Stomach (tissue), 9 donors: ENCODE results near the gene PTCD1. TPM values are rescaled to one million over a fixed set of nuclear protein-coding genes. Genes with fewer than 3 reads are reported as not detected.
"Not testable (repeated sequence)": the region's sequence is repeated elsewhere in the genome, so short reads cannot be mapped to it uniquely, and the experiment has no call there.

Source experiments
- DNase-seq, 2 donors: peaks; one replicate each; pipeline versions ENCODE4 v3.0.0 to v3.0.0-alpha.2; 2013 to 2019
- H3K27ac ChIP-seq, 5 donors: fragments of 200-600 bp in 4 of 5; sonication (generic) in 4 of 5; one replicate each; pipeline ENCODE4 v1.5.1; 2013 to 2019; ENCODE audit warnings: mild to moderate bottlenecking in 1 of 5, moderate library complexity in 1 of 5
- H3K27me3 ChIP-seq, 3 donors: fragments of 200-600 bp; sonication (generic); one replicate each; pipeline ENCODE4 v1.5.1; 2017 to 2019; ENCODE audit warnings: mixed run types in 1 of 3
- H3K36me3 ChIP-seq, 4 donors: fragments of 200-600 bp; sonication (generic); 1 replicate in 3 of 4; 2 replicates in 1 of 4; pipeline ENCODE4 v1.5.1; 2016 to 2019
- H3K4me1 ChIP-seq, 4 donors: fragments of 200-600 bp; sonication (generic); one replicate each; pipeline ENCODE4 v1.5.1; 2016 to 2019
- H3K4me3 ChIP-seq, 4 donors: fragments of 200-600 bp; sonication (generic) in 3 of 4; one replicate each; pipeline ENCODE4 v1.5.1; 2016 to 2019; ENCODE audit warnings: mild to moderate bottlenecking in 1 of 4
- H3K9me3 ChIP-seq, 4 donors: fragments of 200-600 bp; sonication (generic); one replicate each; pipeline ENCODE4 v1.5.1; 2016 to 2019
- CTCF ChIP-seq, 7 experiments: fragments of 450-650 bp in 4 of 7; fragments of 200-600 bp in 3 of 7; sonication (generic) in 3 of 7; IDR thresholded peaks; one replicate each; pipeline ENCODE4 v1.5.1; 2016 to 2019; ENCODE audit warnings: antibody characterized with exemption in 7 of 7, control low read depth in 2 of 7, mild to moderate bottlenecking in 1 of 7
- EP300 ChIP-seq: sonication (generic); formaldehyde crosslinking; IDR thresholded peaks from one replicate; pipeline ENCODE4 v1.6.1; 2017; ENCODE audit warnings: antibody characterized with exemption
- POLR2A ChIP-seq, 4 donors: fragments of 450-650 bp; IDR thresholded peaks; one replicate each; pipeline ENCODE4 v1.6.1; 2016; ENCODE audit warnings: antibody characterized with exemption in 4 of 4, control low read depth in 2 of 4, mild to moderate bottlenecking in 1 of 4, moderate library complexity in 1 of 4
- POLR2AphosphoS5 ChIP-seq, 3 donors: sonication (generic); formaldehyde crosslinking; IDR thresholded peaks; one replicate each; pipeline ENCODE4 v1.6.1; 2016; ENCODE audit warnings: antibody characterized with exemption in 3 of 3
- WGBS, 5 donors: extraction: QIAGEN DNeasy Blood & Tissue Kit in 3 of 5; methylation state at CpG; one replicate each; pipeline versions ENCODE4 v1.1.5 to v1.1.7; 2013 to 2018; 5-methylcytosine and 5-hydroxymethylcytosine counted together
- intact Hi-C: fragments of 100-400 bp; cut with DNase I; formaldehyde crosslinking; loops from one replicate; pipeline ENCODE4 v1.15.1; 2023; ENCODE audit warnings: low total_unique reads
- polyA plus RNA-seq, 3 donors: library from polyadenylated mRNA; stranded (reverse); fragments of 200-250 nt; gene quantifications; one replicate each; pipeline ENCODE4 v1.2.3, GENCODE V29; 2013
- total RNA-seq, 5 donors: library from RNA; depleted of rRNA; stranded (reverse); fragments of >200 nt; gene quantifications; one replicate each; pipeline versions ENCODE4 v1.1.0 to v1.2.3, GENCODE V29; 2014 to 2016
- donor health status: healthy with polysubstance abuse.
- donor health status: Bipolar disorder and iron deficiency.
- donor health status: healthy.

Gene PTCD1
- total and polyA plus RNA-seq, 8 donors: 0.87 to 3.5 (median 2.3) TPM

- no peaks in the 10 kb centered on the region for H3K27me3 ChIP-seq
- peaks cover 9 to 35% (median 16%) of the 10 kb centered on the region in 4 donors for H3K36me3 ChIP-seq
- peak overlapping the region; percentile 58 to 88 (median 86) for H3K27ac ChIP-seq
- TF ChIP-seq EP300 (no peak), POLR2AphosphoS5 (IDR thresholded peaks at IDR 0.05) (no peak), CTCF (IDR thresholded peaks at IDR 0.05) (no peak), POLR2A (IDR thresholded peaks at IDR 0.05) (no peak)
- intact Hi-C loops: no loop called here
- no peaks in the 10 kb centered on the region for H3K9me3 ChIP-seq
- 55 to 70% (median 61%) methylated on average over 8 to 12 of the region's 12 CpGs for WGBS, 5 donors
- H3K4me3 ChIP-seq: peak overlapping the region in 3 of 4 donors; percentile 11 to 33 (median 25)
- DNase-seq: peak in 1 of 2 donors; percentile 71
- peaks cover 34 to 79% (median 50%) of the 10 kb centered on the region in 4 donors for H3K4me1 ChIP-seq
Measured at GRCh38 chr7:99380032-99380822, 58.4 kb downstream of the PTCD1 start.

- WGBS, 5 donors: 46 to 77% (median 64%) methylated on average over 7 of the region's 7 CpGs
- peaks cover 34 to 78% (median 50%) of the 10 kb centered on the region in 4 donors for H3K4me1 ChIP-seq
- intact Hi-C loops, H3K9me3 ChIP-seq, H3K27me3 ChIP-seq, DNase-seq: not testable (repeated sequence)
- peak overlapping the region; percentile 58 to 88 (median 86) for H3K27ac ChIP-seq
- peaks cover 9 to 33% (median 16%) of the 10 kb centered on the region in 4 donors for H3K36me3 ChIP-seq
- H3K4me3 ChIP-seq: peak overlapping the region in 2 of 4 donors; percentile 25 to 33
Measured at GRCh38 chr7:99379693-99380031, 58.9 kb downstream of the PTCD1 start.

GRCh38 chr7:99379043-99379577 is 59.5 kb downstream of the PTCD1 start:
- H3K4me1 ChIP-seq: peaks cover 36 to 76% (median 54%) of the 10 kb centered on the region in 4 donors

GRCh38 chr7:99375070-99375807 is 63.4 kb downstream of the PTCD1 start:
- peak; percentile 80 to 89 for DNase-seq
- intact Hi-C loops: no loop called here
- Histone ChIP-seq H3K27me3 (no peaks in the 10 kb centered on the region), H3K4me3 (peak overlapping the region; percentile 87 to 94 (median 94)), H3K36me3 (peaks cover 9 to 19% (median 13%) of the 10 kb centered on the region in 4 donors), H3K27ac (peak overlapping the region; percentile 85 to 97 (median 91)), H3K4me1 (peaks cover 34 to 75% (median 55%) of the 10 kb centered on the region in 4 donors), H3K9me3 (no peaks in the 10 kb centered on the region)
- WGBS, 5 donors: 3 to 9% (median 3%) methylated on average over 16 to 56 of the region's 58 CpGs
- TF ChIP-seq POLR2A (IDR thresholded peaks at IDR 0.05) (no peak), EP300 (no peak), POLR2AphosphoS5 (IDR thresholded peaks at IDR 0.05) (peak in 2 of 3 donors; percentile 33 to 61), CTCF (IDR thresholded peaks at IDR 0.05) (no peak)

More at GRCh38 chr7:99379043-99379577, 59.5 kb downstream of the PTCD1 start:
- DNase-seq: peak; percentile 46 to 81
- intact Hi-C loops: no loop called here
- peak overlapping the region; percentile 58 to 88 (median 86) for H3K27ac ChIP-seq
- H3K9me3 ChIP-seq: no peaks in the 10 kb centered on the region
- peaks cover 9 to 29% (median 16%) of the 10 kb centered on the region in 4 donors for H3K36me3 ChIP-seq
- H3K4me3 ChIP-seq: peak overlapping the region in 2 of 4 donors; percentile 25 to 33
- TF ChIP-seq POLR2A (IDR thresholded peaks at IDR 0.05) (no peak), POLR2AphosphoS5 (IDR thresholded peaks at IDR 0.05) (peak in 2 of 3 donors; percentile 8 to 32)
- WGBS, 5 donors: 25 to 55% (median 45%) methylated on average over 7 of the region's 7 CpGs
- no peaks in the 10 kb centered on the region for H3K27me3 ChIP-seq
